SHP77 (cell line): ENCODE results near the gene TMEM42.

Source experiments
- DNase-seq, 2 experiments: peaks; one replicate each; lab custom pipeline; 2025; lab: John Stamatoyannopoulos, UW

Gene TMEM42

DNA sequence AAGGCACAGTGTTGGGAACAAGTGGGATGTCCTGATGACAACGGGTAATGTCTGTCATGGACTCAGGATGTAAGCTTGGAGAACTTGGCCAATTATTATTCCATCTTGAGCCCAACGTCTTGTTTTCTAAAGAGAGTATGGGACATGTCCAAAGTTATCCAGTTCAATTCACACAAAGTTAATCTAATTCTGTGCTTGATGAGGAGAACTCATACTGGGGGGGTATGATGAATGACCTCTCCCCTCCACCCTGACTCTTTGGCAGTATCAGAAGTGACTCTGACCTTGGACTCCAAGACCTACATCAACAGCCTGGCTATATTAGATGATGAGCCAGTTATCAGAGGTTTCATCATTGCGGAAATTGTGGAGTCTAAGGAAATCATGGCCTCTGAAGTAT, 49.0 kb downstream of the TMEM42 start:
- DNase-seq = no peak

GRCh38 chr3:44913868-44914468, 52.3 kb downstream of the TMEM42 start:
- peak; percentile 61 to 82 for DNase-seq

GRCh38 chr3:44914936-44915335, 53.2 kb downstream of the TMEM42 start:
- DNase-seq = peak; percentile 5 to 8
